ENCODE results near the gene FAF1. TPM values are rescaled to one million over a fixed set of nuclear protein-coding genes. Genes with fewer than 3 reads are reported as not detected.

Gene FAF1
- total RNA-seq, 1 experiment from 2014 or later, result 14.7 TPM

DNA sequence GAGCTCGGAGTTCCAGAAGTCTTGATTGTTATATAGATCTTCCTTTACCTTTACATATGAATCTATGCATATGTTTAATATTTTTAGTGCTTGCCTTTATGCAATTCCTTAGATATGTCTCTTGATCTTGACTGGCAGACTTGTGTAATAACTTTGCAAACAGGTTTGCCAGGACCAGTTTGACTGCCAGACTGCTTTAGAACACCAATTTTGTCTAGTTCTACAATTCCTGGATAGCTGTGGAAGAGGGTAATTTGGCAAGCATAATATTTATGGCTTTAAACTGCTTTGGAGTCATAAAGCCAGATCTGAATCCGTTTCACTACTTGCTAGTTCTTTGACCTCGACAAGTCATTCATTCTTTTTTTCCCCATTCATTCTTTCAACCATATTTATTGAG lies 250.0 kb downstream of the FAF1 start:
- Histone ChIP-seq H3K4me3 (ENCODE audit: low read length) (no peak overlapping the region), H4K20me1 (ENCODE audit: low read length) (no peaks in the 10 kb centered on the region), H3K27me3 (ENCODE audit: low read length) (no peaks in the 10 kb centered on the region), H3K9ac (ENCODE audit: low read length) (no peak overlapping the region), H3K79me2 (ENCODE audit: low read length) (no peaks in the 10 kb centered on the region), H3K9me3 (ENCODE audit: low read length) (no peaks in the 10 kb centered on the region), H3K36me3 (ENCODE audit: low read depth, low read length) (no peaks in the 10 kb centered on the region), H2AFZ (ENCODE audit: low read length) (no peak overlapping the region), H3K4me1 (ENCODE audit: insufficient read depth, low read length) (no peaks in the 10 kb centered on the region), H3K4me2 (ENCODE audit: low read length) (no peak overlapping the region), H3K27ac (ENCODE audit: low read length) (no peak overlapping the region), H3K9me2 (replicated peaks; ENCODE audit: low read length) (no peaks in the 10 kb centered on the region), H3F3A (ENCODE audit: low read length, unreplicated experiment) (peaks cover 2% of the 10 kb centered on the region)
- ChIA-PET CTCF (no interaction called here), POLR2A (ENCODE audit: unreplicated experiment) (no interaction called here)
- ATAC-seq (no peak), DNase-seq (no peak)
- BruUV-seq (replicated peaks), result no TSS peak
- TF ChIP-seq, protein P1, sequence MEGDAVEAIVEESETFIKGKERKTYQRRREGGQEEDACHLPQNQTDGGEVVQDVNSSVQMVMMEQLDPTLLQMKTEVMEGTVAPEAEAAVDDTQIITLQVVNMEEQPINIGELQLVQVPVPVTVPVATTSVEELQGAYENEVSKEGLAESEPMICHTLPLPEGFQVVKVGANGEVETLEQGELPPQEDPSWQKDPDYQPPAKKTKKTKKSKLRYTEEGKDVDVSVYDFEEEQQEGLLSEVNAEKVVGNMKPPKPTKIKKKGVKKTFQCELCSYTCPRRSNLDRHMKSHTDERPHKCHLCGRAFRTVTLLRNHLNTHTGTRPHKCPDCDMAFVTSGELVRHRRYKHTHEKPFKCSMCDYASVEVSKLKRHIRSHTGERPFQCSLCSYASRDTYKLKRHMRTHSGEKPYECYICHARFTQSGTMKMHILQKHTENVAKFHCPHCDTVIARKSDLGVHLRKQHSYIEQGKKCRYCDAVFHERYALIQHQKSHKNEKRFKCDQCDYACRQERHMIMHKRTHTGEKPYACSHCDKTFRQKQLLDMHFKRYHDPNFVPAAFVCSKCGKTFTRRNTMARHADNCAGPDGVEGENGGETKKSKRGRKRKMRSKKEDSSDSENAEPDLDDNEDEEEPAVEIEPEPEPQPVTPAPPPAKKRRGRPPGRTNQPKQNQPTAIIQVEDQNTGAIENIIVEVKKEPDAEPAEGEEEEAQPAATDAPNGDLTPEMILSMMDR (conservative IDR thresholded peaks at IDR 0.05; ENCODE audit: low read depth, low read length), result no peak
- no peak for TF ChIP-seq EZH2 (IDR thresholded peaks at IDR 0.05; ENCODE audit: low read length, unreplicated experiment)
- TF ChIP-seq EZH2phosphoT487 (IDR thresholded peaks at IDR 0.05; ENCODE audit: borderline replicate concordance, low read length), result no peak
- intact Hi-C loops (cut with micrococcal nuclease), result no loop called here

GRCh38 chr1:50707824-50708223 lies 252.2 kb downstream of the FAF1 start:
- Histone ChIP-seq H3K27me3 (ENCODE audit: low read length) (no peaks in the 10 kb centered on the region), H3K36me3 (ENCODE audit: low read depth, low read length) (peaks cover 3% of the 10 kb centered on the region; the same call in 1 of the 2 replicates), H3K9me3 (ENCODE audit: low read length) (no peaks in the 10 kb centered on the region), H3K9ac (ENCODE audit: low read length) (no peak overlapping the region), H3K9me2 (replicated peaks; ENCODE audit: low read length) (no peaks in the 10 kb centered on the region), H3K4me3 (ENCODE audit: low read length) (no peak overlapping the region), H2AFZ (ENCODE audit: low read length) (no peak overlapping the region), H3K4me2 (ENCODE audit: low read length) (no peak overlapping the region), H3K27ac (ENCODE audit: low read length) (no peak overlapping the region), H4K20me1 (ENCODE audit: low read length) (no peaks in the 10 kb centered on the region), H3F3A (ENCODE audit: low read length, unreplicated experiment) (peaks cover 5% of the 10 kb centered on the region), H3K79me2 (ENCODE audit: low read length) (no peaks in the 10 kb centered on the region), H3K4me1 (ENCODE audit: insufficient read depth, low read length) (no peaks in the 10 kb centered on the region)
- intact Hi-C loops (cut with micrococcal nuclease), result no loop called here
- TF ChIP-seq, protein P1 (conservative IDR thresholded peaks at IDR 0.05; ENCODE audit: low read depth, low read length), result no peak
- TF ChIP-seq EZH2 (IDR thresholded peaks at IDR 0.05; ENCODE audit: low read length, unreplicated experiment), result no peak
- no peak for TF ChIP-seq EZH2phosphoT487 (IDR thresholded peaks at IDR 0.05; ENCODE audit: borderline replicate concordance, low read length)
- ChIA-PET CTCF (no interaction called here), POLR2A (ENCODE audit: unreplicated experiment) (no interaction called here)
- DNase-seq (no peak), ATAC-seq (no peak)
- BruUV-seq (replicated peaks), result no TSS peak

DNA sequence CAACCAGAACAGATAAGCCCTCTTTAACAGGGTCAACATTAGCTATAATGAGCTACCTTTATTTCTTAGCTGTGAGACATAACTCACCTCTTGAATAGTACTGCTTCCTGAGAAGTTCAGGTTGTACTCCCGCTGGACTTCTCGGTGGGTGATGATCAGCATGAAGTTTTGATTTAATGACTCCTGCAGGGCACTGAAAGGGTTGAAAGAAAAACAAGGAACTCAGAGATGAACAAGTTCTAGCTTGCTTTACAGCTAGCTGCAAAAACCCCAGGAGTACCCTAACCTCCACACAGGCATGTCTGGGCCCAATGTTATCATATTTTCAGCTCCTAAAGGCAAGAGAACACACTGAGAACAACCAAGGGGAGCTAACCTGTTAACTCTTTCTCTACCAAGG lies 254.4 kb downstream of the FAF1 start:
- no peaks in the 10 kb centered on the region for H3K4me1 ChIP-seq (ENCODE audit: insufficient read depth, low read length)
- H4K20me1 ChIP-seq (ENCODE audit: low read length), result no peaks in the 10 kb centered on the region
- no peaks in the 10 kb centered on the region for H3K9me3 ChIP-seq (ENCODE audit: low read length)
- no peak overlapping the region for H3K9ac ChIP-seq (ENCODE audit: low read length)
- no peaks in the 10 kb centered on the region for H3K9me2 ChIP-seq (replicated peaks; ENCODE audit: low read length)
- DNase-seq (no peak), ATAC-seq (no peak)
- H3K27me3 ChIP-seq (ENCODE audit: low read length), result no peaks in the 10 kb centered on the region
- no peak for TF ChIP-seq EZH2phosphoT487 (IDR thresholded peaks at IDR 0.05; ENCODE audit: borderline replicate concordance, low read length)
- TF ChIP-seq, protein P1 (conservative IDR thresholded peaks at IDR 0.05; ENCODE audit: low read depth, low read length), result no peak
- TF ChIP-seq EZH2 (IDR thresholded peaks at IDR 0.05; ENCODE audit: low read length, unreplicated experiment), result no peak
- H3K4me3 ChIP-seq (ENCODE audit: low read length), result no peak overlapping the region
- intact Hi-C loops (cut with micrococcal nuclease), result no loop called here
- no TSS peak for BruUV-seq (replicated peaks)
- ChIA-PET CTCF (interaction anchor here (0.6 to 2.9 kb wide), 3 partner anchors 37 to 337 kb away, joined by 3 to 41 read pairs (median 3); no protein-coding TSS in a partner anchor), POLR2A (ENCODE audit: unreplicated experiment) (no interaction called here)
- no peak overlapping the region for H2AFZ ChIP-seq (ENCODE audit: low read length)
- no peaks in the 10 kb centered on the region for H3K79me2 ChIP-seq (ENCODE audit: low read length)
- peaks cover 3% of the 10 kb centered on the region; the same call in 1 of the 2 replicates for H3K36me3 ChIP-seq (ENCODE audit: low read depth, low read length)
- H3K27ac ChIP-seq (ENCODE audit: low read length), result no peak overlapping the region
- H3K4me2 ChIP-seq (ENCODE audit: low read length), result no peak overlapping the region
- peaks cover 5% of the 10 kb centered on the region for H3F3A ChIP-seq (ENCODE audit: low read length, unreplicated experiment)

Data from PC-3 (cell line).